Neural cell (in vitro differentiated cells): Measurements from ENCODE around the gene C1orf21. TPM values are rescaled to one million over a fixed set of nuclear protein-coding genes. Genes with fewer than 3 reads are reported as not detected.

Source experiments
- H2AFZ ChIP-seq: fragments of 200-600, 300-800 bp; sonication (generic), shearing (Covaris generic); 2 replicates; pipeline ENCODE4 v1.6.0; 2014; ENCODE audit warnings: low read depth, mild to moderate bottlenecking, antibody characterized with exemption, low read length, moderate library complexity
- H3F3A ChIP-seq: fragments of 200-600 bp; shearing (Covaris generic); 2 replicates; pipeline ENCODE4 v1.6.1; 2016; ENCODE audit warnings: mild to moderate bottlenecking, moderate library complexity, mixed read lengths, antibody characterized with exemption, low read length; ENCODE audit not compliant: insufficient read depth, poor library complexity, severe bottlenecking
- H3K27ac ChIP-seq: fragments of 200-600, 300-800 bp; sonication (generic), shearing (Covaris generic); 2 replicates; pipeline ENCODE4 v1.5.1; 2014; ENCODE audit warnings: mild to moderate bottlenecking, low read length, moderate library complexity
- H3K27me3 ChIP-seq: fragments of 300-800, 200-600 bp; sonication (generic), shearing (Covaris generic); 2 replicates; pipeline ENCODE4 v1.6.0; 2014; ENCODE audit warnings: mild to moderate bottlenecking, low read depth, low read length, moderate library complexity; ENCODE audit not compliant: insufficient read depth
- H3K36me3 ChIP-seq: fragments of 300-800, 200-600 bp; sonication (generic), shearing (Covaris generic); 2 replicates; pipeline ENCODE4 v1.5.1; 2014; ENCODE audit warnings: mild to moderate bottlenecking, antibody characterized with exemption, low read length, moderate library complexity; ENCODE audit not compliant: insufficient read depth
- H3K4me2 ChIP-seq: fragments of 300-800, 200-600 bp; sonication (generic), shearing (Covaris generic); 2 replicates; pipeline ENCODE4 v1.6.0; 2014; ENCODE audit warnings: mild to moderate bottlenecking, low read length
- H3K4me3 ChIP-seq: fragments of 300-800, 200-600 bp; sonication (generic), shearing (Covaris generic); 2 replicates; pipeline ENCODE4 v1.5.1; 2014; ENCODE audit warnings: mild to moderate bottlenecking, low read length, moderate library complexity
- H3K79me2 ChIP-seq: fragments of 200-600 bp; shearing (Covaris generic); replicated peaks from 2 replicates; pipeline ENCODE4 v1.6.0; 2014; ENCODE audit warnings: mild to moderate bottlenecking, low read length, moderate library complexity; ENCODE audit not compliant: insufficient read depth
- H3K9ac ChIP-seq: fragments of 300-800, 200-600 bp; sonication (generic), shearing (Covaris generic); 2 replicates; pipeline ENCODE4 v1.6.1; 2016; ENCODE audit warnings: mild to moderate bottlenecking, low read length, mixed read lengths
- H3K9me2 ChIP-seq: fragments of 200-600 bp; shearing (Covaris generic); 2 replicates; pipeline ENCODE4 v1.6.1; 2016; ENCODE audit warnings: mild to moderate bottlenecking, low read length, mixed read lengths; ENCODE audit not compliant: insufficient read depth
- H3K9me3 ChIP-seq: fragments of 200-600, 300-800 bp; sonication (generic), shearing (Covaris generic); 2 replicates; pipeline ENCODE4 v1.6.1; 2016; ENCODE audit warnings: mild to moderate bottlenecking, mixed run types, low read length, moderate library complexity, mixed read lengths
- H4K20me1 ChIP-seq: fragments of 200-600 bp; shearing (Covaris generic); 2 replicates; pipeline ENCODE4 v1.6.1; 2016; ENCODE audit warnings: mild to moderate bottlenecking, mixed run types; ENCODE audit not compliant: insufficient read depth
- CTCF ChIP-seq: fragments of 450-650 bp; IDR thresholded peaks from 2 replicates; pipeline ENCODE4 v1.5.1; 2014; ENCODE audit warnings: antibody characterized with exemption, mild to moderate bottlenecking, moderate library complexity; ENCODE audit not compliant: poor library complexity, severe bottlenecking
- EP300 ChIP-seq: fragments of 450-650 bp; conservative IDR thresholded peaks from 2 replicates; pipeline ENCODE4 v1.6.1; 2014; ENCODE audit warnings: antibody characterized with exemption, mild to moderate bottlenecking, moderate library complexity; ENCODE audit not compliant: poor library complexity, severe bottlenecking
- EZH2 ChIP-seq: fragments of 200-600, 300-800 bp; shearing (Covaris generic), sonication (generic); IDR thresholded peaks from 2 replicates; pipeline ENCODE4 v1.6.1; 2014; ENCODE audit warnings: antibody characterized with exemption, low read length, borderline replicate concordance, mild to moderate bottlenecking; ENCODE audit not compliant: insufficient read depth, poor library complexity, severe bottlenecking
- MXI1 ChIP-seq: fragments of 450-650 bp; conservative IDR thresholded peaks from 2 replicates; pipeline ENCODE4 v1.6.1; 2014; ENCODE audit warnings: antibody characterized with exemption, mild to moderate bottlenecking; ENCODE audit not compliant: poor library complexity, severe bottlenecking
- POLR2AphosphoS5 ChIP-seq: IDR thresholded peaks from 2 replicates; pipeline ENCODE4 v1.6.1; 2012
- RAD21 ChIP-seq: fragments of 450-650 bp; conservative IDR thresholded peaks from 2 replicates; pipeline ENCODE4 v1.6.1; 2014; ENCODE audit warnings: antibody characterized with exemption, mild to moderate bottlenecking, moderate library complexity
- REST ChIP-seq: IDR thresholded peaks from 2 replicates; pipeline ENCODE4 v1.6.1; 2012; ENCODE audit warnings: borderline replicate concordance
- SMC3 ChIP-seq: fragments of 450-650 bp; conservative IDR thresholded peaks from 2 replicates; pipeline ENCODE4 v1.6.1; 2014; ENCODE audit warnings: antibody characterized with exemption, mild to moderate bottlenecking, moderate library complexity; ENCODE audit not compliant: poor library complexity
- TAF1 ChIP-seq: IDR thresholded peaks from 2 replicates; pipeline ENCODE4 v1.6.1; 2012; ENCODE audit warnings: low read depth
- polyA plus RNA-seq: library from polyadenylated mRNA; depleted of rRNA; stranded (reverse); fragments of >200 nt; gene quantifications from 2 replicates; pipeline ENCODE4 v1.2.3, GENCODE V29; 2014

Gene C1orf21
- polyA plus RNA-seq, 1 donor from 2014 or later = 21.1 TPM

DNA sequence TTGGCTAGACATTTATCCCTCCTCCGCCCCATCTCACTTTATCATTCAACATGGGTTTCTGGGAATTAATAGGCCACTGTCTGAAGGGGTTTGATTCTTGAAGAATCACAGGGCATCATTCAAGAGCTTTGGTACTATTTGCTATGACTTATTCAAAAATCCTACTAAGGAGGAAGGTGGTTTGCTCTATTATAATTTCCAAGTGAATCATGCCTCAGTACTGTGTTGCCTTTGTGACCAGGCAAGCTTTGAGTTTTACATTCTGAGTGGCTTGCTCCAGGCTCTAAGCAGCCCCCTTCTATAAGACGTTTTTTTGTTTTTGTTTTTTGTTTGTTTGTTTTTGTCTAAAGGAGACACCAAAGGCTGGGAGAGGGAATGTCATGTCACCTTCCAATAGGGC lies 2.6 kb downstream of the C1orf21 start:
- Histone ChIP-seq H3F3A (peaks cover 7% of the 10 kb centered on the region), H3K4me3 (peak overlapping the region; percentile 86), H3K36me3 (no peaks in the 10 kb centered on the region), H3K9me3 (no peaks in the 10 kb centered on the region), H4K20me1 (no peaks in the 10 kb centered on the region), H2AFZ (no peak overlapping the region), H3K27me3 (no peaks in the 10 kb centered on the region), H3K9me2 (no peaks in the 10 kb centered on the region), H3K4me2 (peak overlapping the region; percentile 77), H3K79me2 (peaks cover 44% of the 10 kb centered on the region), H3K27ac (no peak overlapping the region), H3K9ac (no peak overlapping the region)
- TF ChIP-seq REST (no peak), MXI1 (no peak), CTCF (no peak), SMC3 (no peak), TAF1 (no peak), POLR2AphosphoS5 (no peak), EP300 (no peak), EZH2 (no peak), RAD21 (no peak)

GRCh38 chr1:184390889-184391288 lies 4.1 kb downstream of the C1orf21 start:
- Histone ChIP-seq H3K36me3 (no peaks in the 10 kb centered on the region), H4K20me1 (no peaks in the 10 kb centered on the region), H3K27ac (no peak overlapping the region), H2AFZ (no peak overlapping the region), H3K4me2 (no peak overlapping the region), H3K79me2 (peaks cover 49% of the 10 kb centered on the region), H3K9me2 (no peaks in the 10 kb centered on the region), H3K9me3 (no peaks in the 10 kb centered on the region), H3F3A (no peaks in the 10 kb centered on the region), H3K9ac (no peak overlapping the region), H3K4me3 (no peak overlapping the region), H3K27me3 (no peaks in the 10 kb centered on the region)
- no peak for TF ChIP-seq SMC3
- TF ChIP-seq CTCF = no peak
- no peak for TF ChIP-seq RAD21
- TF ChIP-seq MXI1 = no peak
- no peak for TF ChIP-seq REST
- no peak for TF ChIP-seq EZH2
- no peak for TF ChIP-seq EP300
- no peak for TF ChIP-seq POLR2AphosphoS5
